GM10248 (cell line): Measurements from ENCODE around the gene DCAF8L2.
"Not testable (repeated sequence)": the region's sequence is repeated elsewhere in the genome, so short reads cannot be mapped to it uniquely, and the experiment has no call there.

Experiments
- CTCF ChIA-PET: fragments of 300-600 bp; sonication (Branson Sonifier 250); formaldehyde crosslinking; extraction: SDS; loops from one replicate; lab custom pipeline; 2021; ENCODE audit warnings: antibody characterized with exemption; lab: Yijun Ruan, JAX
- POLR2A ChIA-PET: fragments of 350-650 bp; sonication (Branson Sonifier 250); formaldehyde crosslinking; extraction: SDS; loops from one replicate; lab custom pipeline; 2020; ENCODE audit warnings: antibody characterized with exemption; lab: Yijun Ruan, JAX
- DNase-seq: peaks from one replicate; pipeline ENCODE4 v3.0.0; 2012; ENCODE audit errors: extremely low spot score
- TF ChIP-seq, protein P1 (sequence below): IDR thresholded peaks from 2 replicates; pipeline ENCODE4 v1.5.1; 2012; ENCODE audit warnings: mild to moderate bottlenecking, low read depth; ENCODE audit errors: extremely low read depth, missing control alignments, control extremely low read depth

The DCAF8L2 gene

DNA sequence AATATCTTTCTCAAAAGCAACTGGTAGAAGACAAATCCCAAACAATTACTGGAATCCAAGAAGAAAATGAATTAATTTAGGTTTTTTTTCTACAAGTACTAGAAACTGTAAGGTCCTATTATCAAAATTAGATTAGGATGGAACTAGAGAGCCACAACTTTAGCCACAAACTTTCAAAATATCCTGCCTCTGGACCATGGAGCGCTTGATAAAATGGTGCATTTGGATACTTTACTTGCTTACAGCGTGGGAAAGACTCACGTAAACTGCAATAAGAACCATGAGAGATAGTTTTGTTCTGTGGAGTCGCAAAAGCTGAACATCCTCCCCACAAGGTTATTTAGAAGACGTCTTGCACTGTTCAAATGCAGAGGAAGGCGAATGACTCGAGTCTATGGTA lies at the start of gene DCAF8L2:
Gene DCAF8L2 (plus strand): TSS at position 301 of the 400 bp plus-strand sequence. CDS start 156,552 bp downstream, outside the sequence.
- ChIA-PET CTCF (no interaction called here), POLR2A (no interaction called here)
- TF ChIP-seq, protein P1, sequence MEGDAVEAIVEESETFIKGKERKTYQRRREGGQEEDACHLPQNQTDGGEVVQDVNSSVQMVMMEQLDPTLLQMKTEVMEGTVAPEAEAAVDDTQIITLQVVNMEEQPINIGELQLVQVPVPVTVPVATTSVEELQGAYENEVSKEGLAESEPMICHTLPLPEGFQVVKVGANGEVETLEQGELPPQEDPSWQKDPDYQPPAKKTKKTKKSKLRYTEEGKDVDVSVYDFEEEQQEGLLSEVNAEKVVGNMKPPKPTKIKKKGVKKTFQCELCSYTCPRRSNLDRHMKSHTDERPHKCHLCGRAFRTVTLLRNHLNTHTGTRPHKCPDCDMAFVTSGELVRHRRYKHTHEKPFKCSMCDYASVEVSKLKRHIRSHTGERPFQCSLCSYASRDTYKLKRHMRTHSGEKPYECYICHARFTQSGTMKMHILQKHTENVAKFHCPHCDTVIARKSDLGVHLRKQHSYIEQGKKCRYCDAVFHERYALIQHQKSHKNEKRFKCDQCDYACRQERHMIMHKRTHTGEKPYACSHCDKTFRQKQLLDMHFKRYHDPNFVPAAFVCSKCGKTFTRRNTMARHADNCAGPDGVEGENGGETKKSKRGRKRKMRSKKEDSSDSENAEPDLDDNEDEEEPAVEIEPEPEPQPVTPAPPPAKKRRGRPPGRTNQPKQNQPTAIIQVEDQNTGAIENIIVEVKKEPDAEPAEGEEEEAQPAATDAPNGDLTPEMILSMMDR, result no peak
- DNase-seq, result no peak

DNA sequence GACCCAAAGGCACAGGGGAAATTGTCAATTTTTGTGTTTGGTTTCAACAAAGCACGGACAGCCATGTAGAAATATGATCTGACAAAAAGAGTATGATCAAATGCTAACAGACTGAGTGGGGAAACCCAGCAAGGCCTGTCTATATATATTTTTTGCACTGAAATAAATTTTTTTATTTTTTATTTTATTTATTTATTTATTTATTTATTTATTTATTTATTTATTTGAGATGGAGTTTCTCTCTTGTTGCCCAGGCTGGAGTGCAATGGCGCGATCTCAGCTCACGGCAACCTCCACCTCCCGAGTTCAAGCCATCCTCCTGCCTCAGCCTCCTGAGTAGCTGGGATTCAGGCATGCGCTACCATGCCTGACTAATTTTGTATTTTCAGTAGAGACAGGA lies 49.0 kb upstream of the DCAF8L2 start:
- POLR2A ChIA-PET, DNase-seq, CTCF ChIA-PET: not testable (repeated sequence)

DNA sequence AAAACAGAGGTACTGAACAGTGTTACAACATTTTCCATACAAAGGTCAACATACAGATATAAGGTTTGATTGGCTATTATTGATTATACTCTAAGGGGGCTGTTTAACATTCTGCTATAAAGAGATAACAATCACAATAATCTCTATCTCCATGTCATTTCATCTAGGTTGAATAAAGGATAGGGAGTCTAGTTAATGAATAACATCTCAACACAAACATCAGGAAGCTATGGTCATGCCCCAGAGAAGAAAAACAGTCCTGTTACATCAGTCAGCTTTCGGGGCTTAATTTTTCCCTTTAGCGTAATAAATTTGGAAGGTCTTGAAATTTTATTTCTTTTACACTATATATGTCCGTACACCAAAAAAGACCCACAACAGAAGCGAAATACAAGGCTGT lies 41.5 kb upstream of the DCAF8L2 start:
- ChIA-PET POLR2A (no interaction called here), CTCF (interaction anchor here (1.0 to 1.2 kb wide), 2 partner anchors 9 to 24 kb away, joined by 3 read pairs; no protein-coding TSS in a partner anchor)
- TF ChIP-seq, protein P1, result no peak
- DNase-seq, result no peak

DNA sequence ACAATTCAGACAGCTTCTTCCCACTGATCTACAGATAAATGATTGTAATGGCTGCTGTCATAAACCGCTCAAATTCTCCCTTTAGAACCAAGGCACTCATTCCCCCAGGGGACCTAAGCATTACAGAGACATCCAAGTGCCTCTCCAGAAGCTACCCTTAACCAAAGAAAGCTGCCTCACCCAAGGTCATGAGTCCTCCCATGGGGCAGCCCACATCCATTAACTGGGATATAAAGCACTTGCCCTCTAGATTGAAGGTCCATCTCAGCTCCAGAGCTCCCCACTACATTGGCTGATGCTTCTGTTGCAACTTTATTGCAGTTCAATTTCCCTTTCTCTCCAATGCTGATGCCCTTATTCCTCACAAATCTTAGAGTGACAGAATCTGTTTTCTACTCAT lies 40.5 kb upstream of the DCAF8L2 start:
- CTCF ChIA-PET, result no interaction called here
- TF ChIP-seq, protein P1, result no peak
- no peak for DNase-seq
- POLR2A ChIA-PET, result no interaction called here

DNA sequence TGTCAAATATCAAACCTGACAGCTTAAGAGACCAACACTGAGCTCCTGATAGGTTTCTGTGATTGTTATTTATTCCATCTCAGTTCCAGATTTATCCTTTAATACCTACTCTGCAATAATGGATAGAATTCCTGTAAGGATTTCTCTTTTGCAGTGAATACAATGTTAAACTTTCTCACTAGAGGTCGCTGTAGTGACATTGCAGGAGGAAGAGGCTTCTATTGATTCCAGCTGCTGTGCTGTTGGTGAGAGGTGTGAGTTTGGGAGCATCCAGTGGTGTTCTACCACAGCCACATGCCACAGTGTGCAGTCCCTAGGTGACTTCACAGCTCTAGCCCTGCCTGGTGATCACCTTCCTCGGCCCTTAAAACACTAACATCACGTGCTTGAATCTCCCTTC lies 34.6 kb upstream of the DCAF8L2 start:
- CTCF ChIA-PET, result interaction anchor here (0.9 to 1.3 kb wide), 4 partner anchors 12 to 88 kb away, joined by 3 to 4 read pairs (median 3); no protein-coding TSS in a partner anchor
- TF ChIP-seq, protein P1, result no peak
- POLR2A ChIA-PET, result no interaction called here
- peak; percentile 2 for DNase-seq

DNA sequence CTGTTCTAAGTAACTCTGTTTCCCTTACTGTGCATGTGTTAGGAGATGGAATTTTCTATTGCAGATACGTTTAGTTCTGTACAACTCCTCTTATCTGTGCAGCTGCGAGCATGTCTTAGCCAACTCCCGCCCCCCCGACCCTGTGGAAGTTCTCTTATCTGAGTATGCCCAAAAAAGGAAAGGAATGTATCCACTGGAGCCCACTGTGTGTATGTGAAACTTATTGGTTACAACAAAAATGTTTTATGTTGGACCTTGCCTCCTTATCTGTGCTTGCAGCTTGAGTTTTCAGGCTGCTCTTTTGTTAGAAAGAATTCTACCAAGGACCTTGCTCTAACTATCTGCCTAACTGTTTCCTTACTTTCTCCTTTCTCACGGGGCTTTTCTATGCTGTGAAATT lies 24.2 kb upstream of the DCAF8L2 start:
- no peak for DNase-seq
- ChIA-PET CTCF (no interaction called here), POLR2A (no interaction called here)
- TF ChIP-seq, protein P1, result no peak

DNA sequence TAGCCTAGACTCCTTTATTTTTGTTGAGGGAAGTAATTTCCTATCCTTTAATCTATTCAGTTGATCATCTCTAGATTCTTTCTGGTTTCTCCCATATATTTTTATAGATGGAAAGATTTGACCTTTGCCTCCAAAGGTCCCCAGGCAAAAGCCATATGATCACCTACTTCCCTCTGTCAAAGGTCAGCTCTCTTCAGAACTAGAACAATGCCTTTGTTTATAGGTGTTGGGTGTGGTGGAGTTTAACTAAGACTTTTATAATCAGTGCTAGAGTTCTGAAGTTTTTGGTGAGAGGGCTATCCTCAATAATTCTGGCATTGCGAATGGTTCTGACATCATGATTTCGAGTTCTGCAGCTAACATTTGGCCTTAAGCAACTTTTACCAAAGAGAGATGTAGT lies 19.0 kb upstream of the DCAF8L2 start:
- ChIA-PET POLR2A (no interaction called here), CTCF (interaction anchor here (0.7 kb wide), 1 partner anchor 16 kb away, joined by 3 read pairs; no protein-coding TSS in a partner anchor)
- TF ChIP-seq, protein P1, result no peak
- DNase-seq, result no peak
